HUES48 (cell line): ENCODE data around the gene AMY1C.

Source experiments
- H3K27ac ChIP-seq: one replicate; pipeline ENCODE4 v1.7.0; 2013; ENCODE audit warnings: low read depth, low read length, inconsistent platforms
- H3K27me3 ChIP-seq: 2 replicates; pipeline ENCODE4 v1.6.1; 2013; ENCODE audit warnings: mild to moderate bottlenecking, low read length; ENCODE audit not compliant: control insufficient read depth, insufficient read depth
- H3K36me3 ChIP-seq: 2 replicates; pipeline ENCODE4 v1.6.1; 2013; ENCODE audit warnings: low read length; ENCODE audit not compliant: control insufficient read depth, insufficient read depth
- H3K4me1 ChIP-seq: 2 replicates; pipeline ENCODE4 v1.6.1; 2013; ENCODE audit warnings: mild to moderate bottlenecking, low read length; ENCODE audit not compliant: control insufficient read depth, insufficient read depth
- H3K4me3 ChIP-seq: 2 replicates; pipeline ENCODE4 v1.5.1; 2013; ENCODE audit warnings: mild to moderate bottlenecking, low read depth, low read length
- H3K9ac ChIP-seq: 2 replicates; pipeline ENCODE4 v1.6.1; 2013; ENCODE audit warnings: mild to moderate bottlenecking, low read depth, low read length, moderate library complexity
- H3K9me3 ChIP-seq: 2 replicates; pipeline ENCODE4 v1.6.1; 2013; ENCODE audit warnings: low read length; ENCODE audit not compliant: control insufficient read depth, insufficient read depth

The AMY1C gene

DNA sequence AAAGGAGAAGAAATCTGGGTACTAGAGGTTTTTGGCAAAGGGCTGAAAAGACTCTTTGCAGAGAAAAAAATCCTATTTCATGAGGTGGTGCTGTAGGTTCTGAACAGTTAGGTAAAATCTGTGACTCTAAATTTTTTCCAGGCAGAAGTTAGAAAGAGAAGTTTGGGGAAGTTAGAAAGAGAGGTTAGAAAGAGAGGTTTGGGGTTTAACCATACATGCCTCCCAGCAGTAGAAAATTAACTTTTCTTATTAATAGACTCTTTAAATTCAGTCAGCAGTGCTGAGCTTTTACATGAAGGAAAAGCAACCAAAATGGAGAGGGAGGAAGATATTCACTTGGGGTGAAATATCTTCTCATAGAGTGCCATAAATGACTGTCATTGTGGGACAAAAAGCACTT, 12.2 kb downstream of the AMY1C start:
- H3K9me3 ChIP-seq, result peaks cover 8% of the 10 kb centered on the region
- H3K36me3 ChIP-seq, result no peaks in the 10 kb centered on the region
- H3K27me3 ChIP-seq, result no peaks in the 10 kb centered on the region
- no peak overlapping the region for H3K4me3 ChIP-seq
- H3K27ac ChIP-seq, result no peak overlapping the region
- H3K9ac ChIP-seq, result no peak overlapping the region
- no peaks in the 10 kb centered on the region for H3K4me1 ChIP-seq

DNA sequence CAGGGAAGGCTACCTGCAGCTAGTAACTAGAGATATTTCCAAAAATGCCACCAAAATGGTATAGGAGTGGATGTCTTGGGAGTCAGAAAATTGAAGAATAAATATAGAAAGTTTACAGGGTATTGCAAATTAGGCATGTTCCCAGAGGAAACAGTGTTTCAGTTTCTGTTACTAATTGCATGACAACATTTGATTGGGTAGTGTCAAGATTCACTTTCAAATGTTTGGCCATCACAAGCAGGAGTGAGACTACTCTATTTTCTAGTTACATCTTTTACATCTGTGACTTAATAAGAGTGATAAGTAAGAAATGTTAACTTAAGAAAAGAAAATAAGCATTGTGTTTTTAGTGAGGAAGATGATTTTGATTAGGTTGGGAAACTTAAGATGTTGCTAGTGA, 30.2 kb downstream of the AMY1C start:
- H3K27ac ChIP-seq, result no peak overlapping the region
- no peaks in the 10 kb centered on the region for H3K9me3 ChIP-seq
- H3K36me3 ChIP-seq, result no peaks in the 10 kb centered on the region
- no peaks in the 10 kb centered on the region for H3K4me1 ChIP-seq
- H3K4me3 ChIP-seq, result no peak overlapping the region
- no peaks in the 10 kb centered on the region for H3K27me3 ChIP-seq
- H3K9ac ChIP-seq, result no peak overlapping the region

DNA sequence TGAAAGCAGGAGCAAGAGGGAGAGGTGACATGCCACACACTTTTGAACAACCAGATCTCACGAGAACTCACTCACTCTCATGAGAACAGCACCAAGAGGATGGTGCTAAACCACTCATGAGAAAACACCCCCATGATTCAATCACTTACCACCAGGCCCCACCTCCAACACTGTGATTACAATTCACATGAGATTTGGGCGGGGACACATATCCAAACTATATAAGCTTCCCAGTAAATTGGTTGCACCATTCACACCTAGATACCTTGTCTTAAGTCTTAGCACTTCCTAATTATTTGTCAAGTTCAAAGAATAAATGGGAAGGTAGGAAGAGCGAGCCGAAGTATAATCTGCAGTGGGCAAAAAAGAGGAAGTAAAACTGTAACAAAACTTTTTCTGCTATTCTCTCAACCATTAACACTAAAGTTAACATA, 34.3 kb downstream of the AMY1C start:
- Histone ChIP-seq H3K9ac (no peak overlapping the region), H3K36me3 (no peaks in the 10 kb centered on the region), H3K27ac (no peak overlapping the region), H3K27me3 (no peaks in the 10 kb centered on the region), H3K4me3 (no peak overlapping the region), H3K4me1 (no peaks in the 10 kb centered on the region), H3K9me3 (no peaks in the 10 kb centered on the region)

DNA sequence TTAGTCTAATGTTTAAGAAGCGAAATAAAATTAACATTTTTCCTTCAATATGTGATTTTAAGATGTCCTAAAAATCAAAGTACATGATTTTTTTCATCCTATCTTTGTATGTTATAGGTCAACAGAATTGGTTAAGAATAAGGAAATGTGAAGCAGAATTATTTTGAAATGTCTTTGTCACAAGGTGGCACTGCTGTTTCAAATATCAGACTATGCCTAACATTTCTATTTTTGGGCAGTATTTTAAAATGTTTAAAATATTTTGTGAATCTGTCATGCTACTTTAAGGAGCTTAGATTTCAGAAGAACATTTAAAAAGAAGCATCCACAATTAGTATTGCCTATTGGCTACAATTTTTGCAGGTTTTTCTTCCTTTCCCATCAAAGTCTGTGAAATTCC, 38.7 kb downstream of the AMY1C start:
- Histone ChIP-seq H3K4me3 (no peak overlapping the region), H3K9me3 (no peaks in the 10 kb centered on the region), H3K27me3 (no peaks in the 10 kb centered on the region), H3K36me3 (no peaks in the 10 kb centered on the region), H3K27ac (no peak overlapping the region), H3K9ac (no peak overlapping the region), H3K4me1 (no peaks in the 10 kb centered on the region)

DNA sequence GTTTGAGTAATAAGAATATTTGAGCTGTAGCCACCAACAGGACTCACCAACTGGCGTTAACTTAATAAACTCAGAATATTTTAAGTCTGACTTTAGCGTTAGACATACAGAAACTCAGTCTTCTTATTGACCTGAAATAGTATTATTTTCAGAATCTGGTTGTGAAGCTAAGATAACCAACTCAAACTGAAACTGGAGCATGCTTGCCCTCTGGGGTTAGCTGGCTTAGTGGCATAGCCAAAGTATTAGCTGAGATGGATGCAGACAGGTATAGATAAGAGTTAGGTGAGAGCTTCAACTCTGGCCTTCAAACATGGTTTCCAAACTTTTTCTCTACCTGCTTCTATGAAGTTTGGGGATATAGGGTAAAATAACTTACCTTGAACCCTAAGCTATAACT, 40.5 kb downstream of the AMY1C start:
- H3K4me3 ChIP-seq, result no peak overlapping the region
- H3K36me3 ChIP-seq, result no peaks in the 10 kb centered on the region
- H3K9ac ChIP-seq, result no peak overlapping the region
- no peak overlapping the region for H3K27ac ChIP-seq
- H3K9me3 ChIP-seq, result no peaks in the 10 kb centered on the region
- no peaks in the 10 kb centered on the region for H3K4me1 ChIP-seq
- no peaks in the 10 kb centered on the region for H3K27me3 ChIP-seq
